ENCODE results near the gene MOCOS.
"Not testable (repeated sequence)": the region's sequence is repeated elsewhere in the genome, so short reads cannot be mapped to it uniquely, and the experiment has no call there.

The MOCOS gene, protein sequence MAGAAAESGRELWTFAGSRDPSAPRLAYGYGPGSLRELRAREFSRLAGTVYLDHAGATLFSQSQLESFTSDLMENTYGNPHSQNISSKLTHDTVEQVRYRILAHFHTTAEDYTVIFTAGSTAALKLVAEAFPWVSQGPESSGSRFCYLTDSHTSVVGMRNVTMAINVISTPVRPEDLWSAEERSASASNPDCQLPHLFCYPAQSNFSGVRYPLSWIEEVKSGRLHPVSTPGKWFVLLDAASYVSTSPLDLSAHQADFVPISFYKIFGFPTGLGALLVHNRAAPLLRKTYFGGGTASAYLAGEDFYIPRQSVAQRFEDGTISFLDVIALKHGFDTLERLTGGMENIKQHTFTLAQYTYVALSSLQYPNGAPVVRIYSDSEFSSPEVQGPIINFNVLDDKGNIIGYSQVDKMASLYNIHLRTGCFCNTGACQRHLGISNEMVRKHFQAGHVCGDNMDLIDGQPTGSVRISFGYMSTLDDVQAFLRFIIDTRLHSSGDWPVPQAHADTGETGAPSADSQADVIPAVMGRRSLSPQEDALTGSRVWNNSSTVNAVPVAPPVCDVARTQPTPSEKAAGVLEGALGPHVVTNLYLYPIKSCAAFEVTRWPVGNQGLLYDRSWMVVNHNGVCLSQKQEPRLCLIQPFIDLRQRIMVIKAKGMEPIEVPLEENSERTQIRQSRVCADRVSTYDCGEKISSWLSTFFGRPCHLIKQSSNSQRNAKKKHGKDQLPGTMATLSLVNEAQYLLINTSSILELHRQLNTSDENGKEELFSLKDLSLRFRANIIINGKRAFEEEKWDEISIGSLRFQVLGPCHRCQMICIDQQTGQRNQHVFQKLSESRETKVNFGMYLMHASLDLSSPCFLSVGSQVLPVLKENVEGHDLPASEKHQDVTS

DNA sequence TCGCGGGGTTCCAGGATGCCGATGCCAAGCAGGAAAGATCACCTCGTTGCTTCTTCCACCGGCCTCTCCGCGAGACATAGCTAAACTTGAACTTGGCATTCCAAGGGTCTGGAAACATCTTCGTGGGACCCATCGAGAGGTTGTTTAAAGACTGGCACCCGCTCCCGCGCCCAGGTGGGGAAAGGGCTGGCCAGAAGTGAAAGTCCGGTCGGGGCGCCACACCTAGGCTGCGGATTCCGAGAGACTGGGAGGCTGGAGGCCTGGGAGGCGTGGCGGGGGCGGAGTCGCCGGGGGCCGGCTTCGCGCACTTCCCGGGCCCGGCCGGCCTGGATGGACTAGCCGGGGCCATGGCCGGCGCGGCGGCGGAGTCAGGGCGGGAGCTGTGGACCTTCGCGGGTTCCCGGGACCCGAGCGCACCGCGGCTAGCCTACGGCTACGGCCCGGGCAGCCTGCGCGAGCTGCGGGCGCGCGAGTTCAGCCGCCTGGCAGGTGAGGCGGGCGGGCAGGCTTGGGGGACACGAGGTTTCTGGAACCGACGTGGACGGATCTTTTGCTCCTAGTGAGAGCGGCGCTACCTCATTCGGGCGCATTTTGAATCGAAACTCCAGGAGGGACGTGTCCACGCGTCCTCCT, at the start of gene MOCOS:
Gene MOCOS (plus strand): TSS at position 305 of the 633 bp plus-strand sequence. CDS start 43 bp downstream, at position 348.
- DNase-seq (ENCODE audit: low spot score) = peak; percentile 88

DNA sequence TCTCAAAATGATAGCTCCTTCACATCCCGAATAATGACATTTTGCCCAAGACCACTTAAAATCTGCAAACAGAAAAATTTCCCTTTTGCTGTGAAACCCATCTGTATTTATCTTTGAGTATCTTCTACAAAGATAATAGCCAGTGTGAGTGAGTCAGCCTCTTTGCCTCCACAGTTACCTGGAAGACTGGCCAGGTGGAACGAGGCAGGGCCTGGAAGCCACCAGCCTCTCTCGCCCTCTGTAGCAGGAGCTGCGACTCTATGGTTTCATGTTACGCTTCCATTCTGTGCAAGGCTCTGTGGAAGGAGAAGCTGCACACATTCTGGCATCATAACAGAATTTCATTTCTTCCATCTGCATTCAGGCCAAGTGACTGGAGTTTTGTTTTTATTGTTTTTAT, 48.1 kb upstream of the MOCOS start:
- DNase-seq (ENCODE audit: low spot score) = no peak

DNA sequence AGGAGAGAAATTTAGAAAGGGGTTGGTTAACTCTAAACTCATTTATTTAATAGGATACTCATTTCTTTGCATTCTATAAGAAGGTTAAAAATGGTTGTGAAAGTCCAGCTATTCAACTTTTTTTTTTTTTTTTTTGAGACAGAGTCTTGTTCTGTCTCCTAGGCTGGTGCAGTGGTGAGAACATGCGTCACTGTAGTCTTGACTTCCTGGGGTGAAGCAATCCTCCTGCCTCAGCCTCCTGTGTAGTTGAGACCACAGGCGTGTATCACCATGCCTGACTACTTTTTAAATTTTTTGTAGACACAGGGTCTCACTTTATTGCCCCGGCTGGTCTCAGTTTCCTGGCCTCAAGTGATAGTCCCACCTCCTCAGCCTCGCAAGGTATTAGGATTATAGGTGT, 45.7 kb upstream of the MOCOS start:
- DNase-seq (ENCODE audit: low spot score) = no peak

DNA sequence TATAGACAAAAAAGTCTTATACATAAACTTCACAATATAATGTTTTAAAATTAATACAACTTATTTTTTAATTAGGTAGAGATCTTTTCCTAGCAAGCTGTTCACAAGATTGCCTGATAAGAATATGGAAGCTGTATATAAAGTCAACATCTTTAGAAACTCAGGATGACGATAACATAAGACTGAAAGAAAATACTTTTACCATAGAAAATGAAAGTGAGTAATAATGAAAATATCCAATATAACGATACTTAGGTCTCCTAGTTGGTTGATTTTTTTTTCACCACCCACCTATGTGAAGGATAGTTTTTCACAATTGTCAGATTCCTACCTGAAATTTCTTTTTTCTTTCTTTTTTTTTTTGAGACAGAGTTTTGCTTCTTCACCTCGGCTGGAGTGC, 44.5 kb upstream of the MOCOS start:
- DNase-seq (ENCODE audit: low spot score) = no peak

DNA sequence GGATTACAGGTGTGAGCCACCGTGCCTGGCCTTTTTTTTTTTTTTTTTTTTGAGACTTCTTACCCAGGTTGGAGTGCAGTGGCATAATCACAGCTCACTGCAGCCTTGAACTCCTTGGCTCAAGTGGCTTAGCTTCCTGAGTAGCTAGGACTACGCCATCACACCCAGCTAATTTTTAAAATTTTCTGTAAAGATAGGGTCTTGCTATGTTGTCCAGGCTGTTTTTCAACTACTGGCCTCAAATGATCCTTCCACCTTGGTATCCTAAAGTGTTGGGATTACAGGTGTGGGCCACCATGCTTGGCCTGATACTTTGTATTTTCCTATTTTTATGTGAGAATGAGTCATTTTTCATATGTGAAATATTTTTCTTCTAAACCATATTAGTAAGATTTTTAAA, 43.9 kb upstream of the MOCOS start:
- DNase-seq (ENCODE audit: low spot score) = no peak

DNA sequence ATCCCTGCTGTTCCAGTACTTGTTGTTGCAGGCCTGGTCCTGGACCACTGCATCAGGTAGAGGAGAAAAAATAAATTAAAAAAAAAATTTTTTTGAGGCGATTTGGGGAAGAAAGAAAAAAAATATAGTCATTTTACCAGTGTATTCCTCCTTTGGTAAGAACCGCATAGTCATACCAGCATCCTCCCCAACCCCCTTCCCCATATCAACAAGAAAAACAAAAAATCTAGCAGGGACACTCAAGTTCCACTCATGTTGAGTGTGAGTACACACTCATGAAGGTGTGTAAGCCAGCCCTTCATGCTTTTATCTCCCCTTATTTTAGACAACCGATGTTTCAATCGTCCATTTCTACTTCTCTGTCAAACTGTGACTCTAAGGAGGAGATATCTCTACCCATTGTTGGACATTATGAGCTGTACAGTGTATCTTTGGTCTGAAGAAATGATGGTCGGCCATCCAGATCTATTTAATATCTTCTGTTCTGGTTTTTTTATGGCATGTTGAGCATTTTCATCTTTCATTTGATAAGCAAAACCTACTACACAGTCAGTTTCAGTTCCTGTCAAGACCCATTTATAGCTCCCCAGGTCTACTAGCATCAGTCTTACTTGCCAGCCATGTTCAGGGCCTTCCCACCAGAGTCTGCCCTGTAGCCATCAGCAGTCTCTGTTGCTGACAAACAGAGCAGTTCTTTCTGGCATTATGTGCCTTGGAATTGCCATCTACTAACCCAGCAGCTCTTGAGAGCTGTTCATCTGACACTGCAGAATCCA, 37.6 kb upstream of the MOCOS start:
- DNase-seq (ENCODE audit: low spot score) = no peak

DNA sequence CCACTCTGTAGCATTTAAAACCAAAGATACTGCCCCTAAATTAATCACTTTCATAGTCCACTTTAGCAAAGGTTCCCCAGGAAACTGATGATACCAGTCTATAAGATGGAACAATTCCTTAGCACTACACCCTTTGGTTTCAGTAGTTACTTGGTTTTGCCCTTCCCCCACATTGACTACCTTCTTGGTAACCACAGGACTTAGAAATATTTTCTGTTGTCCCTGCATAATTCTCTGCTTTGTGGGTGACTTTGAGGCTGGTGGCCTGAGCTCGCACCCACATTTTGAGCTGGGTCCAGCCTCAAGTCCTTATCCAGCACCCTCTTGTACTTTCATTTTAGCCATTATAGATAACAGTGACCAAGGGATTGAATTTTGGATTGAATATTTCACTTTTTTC, 34.5 kb upstream of the MOCOS start:
- DNase-seq (ENCODE audit: low spot score) = no peak

DNA sequence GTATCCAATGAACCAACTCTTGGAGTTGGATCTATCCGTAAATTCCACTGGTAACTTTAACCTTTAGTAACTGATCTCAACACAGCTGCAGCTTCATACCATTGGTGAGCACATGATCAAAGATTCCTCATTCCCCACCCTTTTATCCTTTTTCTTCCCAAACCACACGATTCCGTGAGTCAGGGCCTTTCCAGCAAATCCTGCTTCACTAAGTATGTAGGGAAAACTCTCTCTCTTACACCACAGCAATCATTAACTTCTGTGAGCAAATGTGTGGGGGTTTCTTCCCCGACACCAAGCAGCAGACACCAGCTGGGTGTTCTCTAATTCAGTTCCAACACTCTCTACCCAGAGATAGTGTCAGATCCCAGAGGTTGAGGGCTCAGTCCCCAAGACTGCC, 34.1 kb upstream of the MOCOS start:
- no peak for DNase-seq (ENCODE audit: low spot score)

DNA sequence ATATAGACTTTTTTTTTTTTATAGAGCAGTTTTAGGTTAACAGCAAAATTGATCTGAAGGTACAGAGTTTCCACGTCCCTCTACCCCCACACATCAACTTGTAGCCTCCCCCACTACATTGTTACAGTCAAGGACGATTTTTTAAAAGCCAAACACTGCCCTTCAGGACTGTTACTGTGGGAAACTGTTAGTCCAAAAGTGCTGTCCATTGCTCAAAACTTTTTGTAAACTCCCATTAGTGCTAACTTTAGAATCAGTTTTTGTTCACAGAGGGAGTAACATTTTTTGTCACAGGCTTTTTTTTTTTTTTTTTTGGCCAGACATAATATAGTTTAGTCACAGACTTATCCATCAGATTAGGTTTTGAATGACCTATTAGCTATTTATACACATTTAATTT, 33.5 kb upstream of the MOCOS start:
- no peak for DNase-seq (ENCODE audit: low spot score)

DNA sequence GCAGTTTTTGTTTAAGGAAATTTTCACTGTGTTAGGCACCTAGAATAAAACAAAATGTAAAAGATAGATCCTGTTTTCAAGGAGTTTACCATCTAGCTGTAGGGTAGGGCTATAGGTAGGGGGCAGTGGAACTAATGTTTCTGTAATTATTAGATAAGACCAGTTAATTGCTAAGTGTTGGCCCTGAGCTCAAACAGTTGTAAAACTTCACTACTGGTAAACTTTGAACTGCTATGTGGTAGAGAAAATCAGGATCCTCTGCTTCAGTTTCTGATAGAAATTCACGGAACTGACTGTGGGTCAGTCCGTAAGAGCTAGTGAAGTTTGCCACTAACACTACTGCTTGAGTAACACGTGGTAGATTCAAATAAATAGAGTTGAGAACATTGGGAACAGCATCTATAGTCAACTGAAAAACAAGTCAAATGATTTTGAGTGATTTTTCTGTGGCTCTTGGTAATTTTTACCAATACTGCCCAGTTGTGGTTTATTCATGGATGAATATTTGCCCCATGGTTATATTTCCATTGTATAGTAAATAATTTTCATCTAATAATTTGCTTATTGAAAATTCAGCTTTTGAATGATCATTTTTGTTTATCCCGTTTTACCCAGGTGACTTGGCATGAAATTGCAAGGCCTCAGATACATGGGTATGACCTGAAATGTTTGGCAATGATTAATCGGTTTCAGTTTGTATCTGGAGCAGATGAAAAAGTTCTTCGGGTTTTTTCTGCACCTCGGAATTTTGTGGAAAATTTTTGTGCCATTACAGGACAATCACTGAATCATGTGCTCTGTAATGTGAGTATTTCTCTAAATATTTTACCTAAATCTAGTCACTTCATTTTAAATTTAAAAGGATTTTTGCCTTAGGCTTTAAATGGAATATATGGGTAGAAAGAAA, 31.2 kb upstream of the MOCOS start:
- no peak for DNase-seq (ENCODE audit: low spot score)

DNA sequence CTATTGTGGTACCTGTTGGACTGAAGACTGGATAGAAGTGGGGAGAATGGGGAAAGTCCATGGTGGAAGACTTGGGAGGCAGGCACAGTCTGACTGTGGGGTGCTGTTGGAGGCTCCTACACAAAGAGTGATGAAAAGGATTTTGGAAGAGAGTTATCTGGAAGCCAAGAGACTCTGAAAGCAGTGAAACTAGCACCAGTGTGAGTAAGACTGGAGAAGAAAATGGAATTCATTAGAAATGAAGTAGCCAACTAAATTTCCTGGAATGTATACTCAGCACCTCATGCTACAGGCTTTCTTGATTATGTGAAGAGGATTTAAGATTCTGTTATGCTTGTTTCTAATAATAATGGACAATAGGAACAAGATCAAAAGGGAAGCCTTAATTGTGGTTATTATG, 29.9 kb upstream of the MOCOS start:
- no peak for DNase-seq (ENCODE audit: low spot score)

DNA sequence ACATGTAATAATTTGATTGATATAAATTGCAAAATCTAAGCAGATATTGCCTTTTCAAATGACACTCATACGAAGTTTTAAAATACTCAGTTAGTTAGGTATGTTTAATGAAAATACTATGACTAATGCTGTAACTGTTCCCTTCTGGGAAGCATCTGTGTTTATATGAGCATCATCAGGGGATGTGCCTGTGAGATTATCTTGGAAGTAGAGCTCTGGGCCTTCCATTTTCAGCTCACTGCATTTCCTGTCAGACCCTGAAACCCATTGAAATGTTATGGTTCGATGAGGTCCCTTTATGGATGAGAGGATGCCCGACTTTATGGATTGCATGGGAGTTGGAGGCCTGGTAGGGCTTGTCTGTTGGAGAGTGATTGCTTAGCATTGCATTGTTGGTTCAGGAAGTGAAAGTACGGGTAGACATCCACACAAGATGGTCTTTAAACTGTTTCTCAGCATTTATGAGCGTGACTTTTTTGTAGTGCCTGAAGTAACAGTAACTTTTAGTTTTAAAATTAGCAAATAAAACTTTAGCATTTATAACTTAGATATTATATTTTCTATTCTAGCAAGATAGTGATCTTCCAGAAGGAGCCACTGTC, 28.9 kb upstream of the MOCOS start:
- no peak for DNase-seq (ENCODE audit: low spot score)

DNA sequence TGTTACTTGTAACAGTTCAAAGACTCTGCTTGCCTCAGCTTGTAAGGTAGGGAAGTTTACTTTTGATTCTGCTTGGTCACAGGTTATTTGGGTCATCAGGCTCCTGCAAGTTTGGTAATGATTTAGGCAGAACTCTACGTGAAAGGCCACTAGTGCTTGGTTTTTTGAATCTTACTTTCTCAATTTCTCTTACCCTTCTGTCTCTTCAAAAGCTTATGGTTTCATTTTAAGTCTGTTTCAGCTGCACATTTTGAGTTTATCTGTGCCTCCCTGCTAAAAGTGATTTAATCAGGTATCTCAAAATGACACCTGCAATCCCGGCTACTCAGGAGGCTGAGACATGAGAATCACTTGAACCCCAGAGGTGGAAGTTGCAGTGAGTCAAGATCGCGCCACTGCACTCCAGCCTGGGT, 26.3 kb upstream of the MOCOS start:
- no peak for DNase-seq (ENCODE audit: low spot score)

DNA sequence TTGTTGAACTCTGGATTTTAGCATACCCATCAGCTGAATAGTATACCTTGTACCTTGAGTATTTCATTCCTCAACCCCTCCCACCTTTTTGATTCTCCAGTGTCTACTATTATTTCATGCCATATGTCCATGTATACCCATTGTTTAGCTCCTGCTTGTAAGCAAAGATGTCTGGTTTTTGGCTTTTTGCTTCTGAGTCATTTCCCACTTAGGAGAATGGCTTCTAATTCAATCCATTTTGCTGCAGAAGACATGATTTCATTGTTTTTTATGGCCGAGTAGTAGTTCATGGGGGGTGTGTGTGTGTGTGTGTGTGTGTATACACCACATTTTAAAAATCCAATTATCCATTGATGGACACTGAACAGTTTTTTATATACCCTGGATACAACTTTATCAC, 24.3 kb upstream of the MOCOS start:
- no peak for DNase-seq (ENCODE audit: low spot score)

DNA sequence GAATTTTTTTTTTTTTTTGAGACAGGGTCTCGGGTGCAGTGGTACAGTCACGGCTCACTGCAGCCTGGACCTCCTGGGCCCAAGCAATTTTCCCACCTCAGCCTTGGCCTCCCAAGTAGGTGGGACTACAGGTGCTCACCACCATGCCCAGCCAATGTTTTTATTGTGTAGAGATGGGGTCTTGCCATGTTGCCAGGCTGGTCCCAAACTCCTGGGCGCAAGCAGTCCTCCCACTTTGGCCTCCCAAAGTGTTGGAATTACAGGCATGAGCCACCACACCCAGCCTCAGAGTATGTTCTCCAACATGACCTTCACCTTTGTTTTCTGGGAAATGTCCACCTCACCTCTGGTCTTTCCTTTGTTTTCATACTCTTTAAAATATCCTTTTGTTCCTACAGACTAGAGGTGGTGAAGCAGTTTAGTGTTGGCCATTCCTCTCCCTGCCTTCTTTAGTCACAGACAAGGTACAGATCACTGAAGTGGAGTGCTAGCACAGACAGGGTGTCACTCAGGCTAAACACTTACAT, 19.5 kb upstream of the MOCOS start:
- DNase-seq (ENCODE audit: low spot score) = no peak

DNA sequence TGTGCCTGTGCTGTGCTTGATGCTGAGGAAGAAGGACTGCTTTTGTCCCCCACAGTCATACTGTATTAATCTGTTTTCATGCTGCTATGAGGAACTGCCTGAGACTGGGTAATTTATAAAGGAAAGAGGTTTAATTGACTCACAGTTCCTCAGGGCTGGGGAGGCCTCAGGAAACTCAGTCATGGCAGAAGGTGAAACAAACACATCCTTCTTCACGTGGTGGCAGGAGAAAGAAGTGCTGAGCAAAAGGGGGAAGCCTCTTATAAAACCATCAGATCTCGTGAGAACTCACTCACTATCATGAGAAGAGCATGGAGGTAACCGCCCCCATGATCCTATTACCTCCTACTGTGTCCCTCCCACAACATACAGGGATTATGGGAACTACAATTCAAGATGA, 19.0 kb upstream of the MOCOS start:
- DNase-seq (ENCODE audit: low spot score) = not testable (repeated sequence)

DNA sequence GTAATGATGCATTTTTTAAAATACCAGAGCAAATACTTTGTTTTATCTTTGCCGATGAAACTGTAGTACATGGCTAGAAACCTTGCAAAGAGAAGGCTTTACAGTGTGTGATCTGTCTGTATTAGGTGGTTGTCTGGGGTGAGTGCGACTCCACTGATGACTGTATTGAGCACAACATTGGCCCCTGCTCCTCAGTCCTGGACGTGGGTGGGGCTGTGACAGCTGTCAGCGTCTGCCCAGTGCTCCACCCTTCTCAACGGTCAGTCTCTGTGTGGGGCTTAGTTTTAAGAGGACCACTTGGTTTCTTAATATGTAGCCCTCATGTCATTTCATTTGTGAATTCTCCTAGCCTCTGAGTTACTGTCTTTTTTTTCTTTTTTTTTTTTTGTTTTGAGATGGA, 17.4 kb upstream of the MOCOS start:
- no peak for DNase-seq (ENCODE audit: low spot score)

DNA sequence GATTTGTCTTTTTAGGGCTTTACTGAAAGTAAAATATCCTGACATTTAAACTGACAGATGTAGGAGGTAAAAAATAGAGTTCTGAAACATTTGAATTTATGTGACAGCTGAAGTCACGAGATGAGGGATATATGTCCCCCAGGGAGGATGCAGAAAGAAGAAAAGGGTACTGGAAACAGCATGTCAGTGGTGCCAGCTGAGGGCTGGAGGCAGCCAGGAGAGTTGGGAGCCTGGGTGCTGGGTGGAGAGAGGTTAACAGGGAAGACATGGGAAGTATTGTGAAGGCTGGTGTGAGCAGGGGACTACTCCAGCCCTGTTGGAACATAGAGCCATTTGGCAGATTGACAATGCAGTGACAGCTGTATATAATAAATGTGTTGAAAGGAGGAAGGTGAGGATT, 11.8 kb upstream of the MOCOS start:
- no peak for DNase-seq (ENCODE audit: low spot score)

DNA sequence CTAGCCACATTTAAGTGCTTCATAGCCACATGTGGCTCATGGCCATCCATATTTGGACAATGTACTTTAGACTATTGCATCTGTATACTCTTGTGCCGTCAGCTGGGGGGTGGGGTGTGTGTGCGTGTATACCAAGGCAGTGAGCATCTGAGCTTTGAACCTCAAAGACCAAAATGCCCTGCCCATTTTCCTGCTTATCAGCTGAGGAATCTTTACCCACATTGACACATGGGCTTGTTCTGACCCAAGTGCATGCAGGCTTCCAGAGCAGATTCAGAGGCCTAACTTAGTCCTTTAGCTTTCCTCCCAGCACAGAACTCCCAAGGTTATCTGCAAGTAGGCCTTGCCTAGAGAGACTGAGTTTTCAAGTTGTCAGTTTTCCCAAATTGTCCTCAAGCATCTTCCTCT, 11.1 kb upstream of the MOCOS start:
- DNase-seq (ENCODE audit: low spot score) = peak; percentile 33

DNA sequence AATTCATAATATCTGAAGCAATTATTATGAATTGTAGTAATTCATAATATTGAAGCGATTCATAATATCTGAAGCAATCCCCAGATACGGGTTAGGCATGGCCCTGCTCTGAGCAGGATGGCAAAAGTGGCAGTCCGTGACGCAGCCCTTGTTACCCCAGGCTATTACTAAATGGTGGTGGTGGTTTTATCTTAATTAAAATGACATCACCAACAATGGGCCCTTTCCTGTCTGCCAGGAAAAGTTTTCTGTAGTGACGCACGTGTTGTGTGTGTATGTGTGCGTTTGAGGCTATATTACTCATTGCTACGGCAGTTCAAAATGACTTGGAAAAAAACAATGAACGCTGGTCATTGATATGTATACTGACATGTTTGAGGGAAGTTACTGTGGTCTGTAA, 10.6 kb upstream of the MOCOS start:
- no peak for DNase-seq (ENCODE audit: low spot score)

Measured in HuH-7 (cell line).